Left ventricle myocardium inferior (tissue), 1 donor: Measurements from ENCODE around the gene UBL4B. TPM values are rescaled to one million over a fixed set of nuclear protein-coding genes. Genes with fewer than 3 reads are reported as not detected.

Experiments
- DNase-seq: peaks from one replicate; pipeline ENCODE4 v3.0.0-alpha.2; 2020
- H3K27ac ChIP-seq: fragments of 200-600 bp; replicated peaks from 2 replicates; pipeline ENCODE4 v1.8.0; 2021
- H3K27me3 ChIP-seq: fragments of 200-600 bp; 2 replicates; pipeline ENCODE4 v1.8.0; 2021; ENCODE audit warnings: low read depth
- H3K36me3 ChIP-seq: fragments of 200-600 bp; 2 replicates; pipeline ENCODE4 v1.8.0; 2021
- H3K4me1 ChIP-seq: fragments of 200-600 bp; 2 replicates; pipeline ENCODE4 v1.8.0; 2021
- H3K4me3 ChIP-seq: fragments of 200-600 bp; 2 replicates; pipeline ENCODE4 v1.8.0; 2021; ENCODE audit warnings: mild to moderate bottlenecking, moderate library complexity
- H3K9me3 ChIP-seq: fragments of 200-600 bp; replicated peaks from 2 replicates; pipeline ENCODE4 v1.8.0; 2021
- CTCF ChIP-seq: fragments of 200-600 bp; IDR thresholded peaks from 2 replicates; pipeline ENCODE4 v1.8.0; 2021; ENCODE audit warnings: antibody characterized with exemption, mild to moderate bottlenecking, borderline replicate concordance
- intact Hi-C: fragments of 100-400 bp; cut with micrococcal nuclease; formaldehyde crosslinking; loops from one replicate; pipeline ENCODE4 v1.11.0; 2022
- total RNA-seq: library from RNA; stranded (reverse); fragmentation: NEBNext Ultra II Directional; extraction: Animal tissue kit (Norgen Biotek cat#: 25700); gene quantifications from one replicate; pipeline ENCODE4 v1.2.1, GENCODE V29; 2021
- donor health status: DM: no; HTN: yes; CAD: no; lungs with severe emphysema.

Gene UBL4B
- total RNA-seq, 1 donor from 2014 or later = not detected

GRCh38 chr1:110087812-110088738 is 24.2 kb upstream of the UBL4B start:
- Histone ChIP-seq H3K27ac (no peak overlapping the region), H3K27me3 (peaks cover 71% of the 10 kb centered on the region), H3K9me3 (no peaks in the 10 kb centered on the region), H3K36me3 (no peaks in the 10 kb centered on the region), H3K4me1 (peaks cover 30% of the 10 kb centered on the region), H3K4me3 (no peak overlapping the region)
- no peak for DNase-seq
- intact Hi-C loops = no loop called here
- peak; percentile 84 for TF ChIP-seq CTCF

- DNase-seq = no peak
- Histone ChIP-seq H3K27me3 (peaks cover 65% of the 10 kb centered on the region), H3K4me3 (no peak overlapping the region), H3K9me3 (no peaks in the 10 kb centered on the region), H3K27ac (no peak overlapping the region), H3K36me3 (no peaks in the 10 kb centered on the region), H3K4me1 (peaks cover 22% of the 10 kb centered on the region)
- intact Hi-C loops = no loop called here
- TF ChIP-seq CTCF = no peak
Observed at GRCh38 chr1:110088739-110089316, 23.4 kb upstream of the UBL4B start.

- TF ChIP-seq CTCF = no peak
- peaks cover 13% of the 10 kb centered on the region for H3K4me1 ChIP-seq
- DNase-seq = no peak
- peaks cover 65% of the 10 kb centered on the region for H3K27me3 ChIP-seq
- no peaks in the 10 kb centered on the region for H3K9me3 ChIP-seq
- intact Hi-C loops = no loop called here
- no peaks in the 10 kb centered on the region for H3K36me3 ChIP-seq
- peak overlapping the region; percentile 16 for H3K27ac ChIP-seq
- H3K4me3 ChIP-seq = no peak overlapping the region
Observed at GRCh38 chr1:110089561-110090275, 22.5 kb upstream of the UBL4B start.

GRCh38 chr1:110091381-110091780 is 20.9 kb upstream of the UBL4B start:
- peaks cover 7% of the 10 kb centered on the region for H3K4me1 ChIP-seq
- intact Hi-C loops = no loop called here
- no peak for DNase-seq
- H3K27me3 ChIP-seq = peaks cover 65% of the 10 kb centered on the region
- H3K36me3 ChIP-seq = no peaks in the 10 kb centered on the region
- no peak for TF ChIP-seq CTCF
- H3K4me3 ChIP-seq = no peak overlapping the region
- H3K27ac ChIP-seq = no peak overlapping the region
- no peaks in the 10 kb centered on the region for H3K9me3 ChIP-seq

GRCh38 chr1:110091791-110092190 is 20.5 kb upstream of the UBL4B start:
- Histone ChIP-seq H3K9me3 (no peaks in the 10 kb centered on the region), H3K36me3 (no peaks in the 10 kb centered on the region), H3K4me1 (peaks cover 7% of the 10 kb centered on the region), H3K27ac (no peak overlapping the region), H3K27me3 (peaks cover 65% of the 10 kb centered on the region), H3K4me3 (no peak overlapping the region)
- TF ChIP-seq CTCF = no peak
- intact Hi-C loops = no loop called here
- DNase-seq = no peak
